Coronary artery (tissue), 2 donors: ENCODE data around the gene LRP5.
A peak's percentile ranks its signal among the peaks of the same experiment; 100 is the strongest.

Experiments
- DNase-seq: peaks from one replicate; pipeline ENCODE4 v3.0.0-alpha.2; 2017; ENCODE audit warnings: low spot score
- H3K27ac ChIP-seq, 2 donors: fragments of 200-600 bp; sonication (generic); one replicate each; pipeline ENCODE4 v1.5.1; 2016 to 2019
- H3K4me3 ChIP-seq: fragments of 200-600 bp; sonication (generic); 2 replicates; pipeline ENCODE4 v1.5.1; 2016; ENCODE audit warnings: mild to moderate bottlenecking, moderate library complexity
- TF ChIP-seq, protein P1 (sequence below): fragments of 200-600 bp; sonication (generic); IDR thresholded peaks from one replicate; pipeline ENCODE4 v1.5.1; 2019; ENCODE audit warnings: antibody characterized with exemption

Gene LRP5

DNA sequence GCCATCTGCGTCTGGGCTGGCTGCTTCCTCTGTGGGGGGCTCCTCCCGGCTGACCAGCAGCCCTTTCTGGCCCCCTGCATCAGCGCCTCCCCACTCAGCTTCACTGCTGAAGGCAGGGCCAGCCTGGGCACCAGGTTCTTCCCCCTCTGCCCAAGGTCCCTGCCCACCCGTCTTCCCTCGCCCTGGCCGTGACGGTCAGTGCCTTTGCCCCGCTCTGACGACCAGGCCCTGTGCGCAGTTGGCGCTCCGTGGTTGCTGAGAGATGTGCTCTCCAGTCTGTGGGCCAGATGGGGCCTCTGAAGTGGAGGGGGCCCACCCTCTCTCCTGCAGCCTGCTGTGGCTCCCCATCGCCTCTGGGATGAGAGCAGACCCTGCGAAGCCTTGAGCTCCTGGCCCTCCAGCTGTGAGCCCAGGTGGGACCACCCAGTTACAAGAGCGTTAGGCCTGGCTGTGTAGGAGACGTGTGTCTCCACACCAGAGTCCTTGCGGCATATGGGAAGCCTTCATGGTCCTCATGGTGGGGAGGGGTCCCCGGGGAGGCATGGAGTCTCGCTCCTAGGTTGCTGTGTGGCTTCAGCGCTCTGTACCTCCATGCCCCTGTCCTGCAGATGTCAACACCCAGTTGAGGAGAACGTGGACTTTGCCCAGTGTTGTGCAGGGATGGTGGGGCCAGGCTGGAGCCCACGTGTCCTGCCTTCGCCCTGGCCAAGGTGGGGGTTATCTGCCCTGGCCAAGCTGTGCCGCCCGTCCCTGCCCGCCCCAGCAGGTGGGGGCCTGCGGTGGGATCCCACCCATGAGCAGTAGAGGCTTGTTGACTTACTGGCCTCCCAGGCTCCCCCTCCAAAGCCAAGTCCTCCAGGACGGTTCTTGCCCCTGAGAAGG is 14.2 kb downstream of the LRP5 start:
- Histone ChIP-seq H3K27ac (no peak overlapping the region), H3K4me3 (no peak overlapping the region)
- DNase-seq: peak; percentile 69
- TF ChIP-seq, protein P1, sequence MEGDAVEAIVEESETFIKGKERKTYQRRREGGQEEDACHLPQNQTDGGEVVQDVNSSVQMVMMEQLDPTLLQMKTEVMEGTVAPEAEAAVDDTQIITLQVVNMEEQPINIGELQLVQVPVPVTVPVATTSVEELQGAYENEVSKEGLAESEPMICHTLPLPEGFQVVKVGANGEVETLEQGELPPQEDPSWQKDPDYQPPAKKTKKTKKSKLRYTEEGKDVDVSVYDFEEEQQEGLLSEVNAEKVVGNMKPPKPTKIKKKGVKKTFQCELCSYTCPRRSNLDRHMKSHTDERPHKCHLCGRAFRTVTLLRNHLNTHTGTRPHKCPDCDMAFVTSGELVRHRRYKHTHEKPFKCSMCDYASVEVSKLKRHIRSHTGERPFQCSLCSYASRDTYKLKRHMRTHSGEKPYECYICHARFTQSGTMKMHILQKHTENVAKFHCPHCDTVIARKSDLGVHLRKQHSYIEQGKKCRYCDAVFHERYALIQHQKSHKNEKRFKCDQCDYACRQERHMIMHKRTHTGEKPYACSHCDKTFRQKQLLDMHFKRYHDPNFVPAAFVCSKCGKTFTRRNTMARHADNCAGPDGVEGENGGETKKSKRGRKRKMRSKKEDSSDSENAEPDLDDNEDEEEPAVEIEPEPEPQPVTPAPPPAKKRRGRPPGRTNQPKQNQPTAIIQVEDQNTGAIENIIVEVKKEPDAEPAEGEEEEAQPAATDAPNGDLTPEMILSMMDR: no peak

DNA sequence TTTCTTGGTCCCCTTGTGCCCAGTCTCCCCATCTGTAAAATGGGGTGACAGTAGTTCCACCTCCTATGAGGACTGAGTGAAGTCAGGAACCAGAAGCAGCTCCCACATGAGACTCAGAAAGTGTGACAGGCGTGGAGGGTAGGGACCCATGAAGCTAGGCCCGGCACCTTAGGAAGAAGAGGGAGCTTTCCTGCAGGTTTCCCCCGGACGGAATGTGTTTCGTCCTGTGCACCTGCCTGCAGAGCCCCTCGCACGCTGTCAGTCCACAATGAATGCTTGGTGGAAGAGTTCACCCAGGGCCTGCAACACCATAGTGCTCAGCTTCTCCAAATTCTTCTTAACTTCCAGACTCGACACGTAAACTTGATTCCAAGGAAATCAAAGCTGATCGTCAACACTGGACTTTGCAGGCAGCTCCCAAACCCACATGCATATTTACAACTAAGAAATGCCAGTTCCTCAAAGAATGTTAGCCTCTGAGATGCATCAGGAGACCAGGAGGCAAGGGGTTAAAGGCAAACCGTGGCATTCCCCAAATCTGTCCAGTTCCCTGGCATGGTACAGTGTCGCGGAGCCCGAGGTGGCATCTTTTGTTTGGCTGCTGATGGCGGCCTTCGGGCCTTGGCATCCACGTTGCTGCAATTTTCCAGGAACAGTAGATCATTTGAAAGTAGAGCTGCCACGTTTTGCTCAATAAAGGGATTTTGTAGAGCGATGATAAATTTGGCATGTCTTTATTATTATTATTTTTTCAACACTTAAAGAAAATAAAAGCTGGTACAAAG is 15.4 kb downstream of the LRP5 start:
- DNase-seq: no peak
- peak overlapping the region in 1 of 2 donors; percentile 33 for H3K27ac ChIP-seq
- TF ChIP-seq, protein P1: no peak
- H3K4me3 ChIP-seq: peak overlapping the region; percentile 45

DNA sequence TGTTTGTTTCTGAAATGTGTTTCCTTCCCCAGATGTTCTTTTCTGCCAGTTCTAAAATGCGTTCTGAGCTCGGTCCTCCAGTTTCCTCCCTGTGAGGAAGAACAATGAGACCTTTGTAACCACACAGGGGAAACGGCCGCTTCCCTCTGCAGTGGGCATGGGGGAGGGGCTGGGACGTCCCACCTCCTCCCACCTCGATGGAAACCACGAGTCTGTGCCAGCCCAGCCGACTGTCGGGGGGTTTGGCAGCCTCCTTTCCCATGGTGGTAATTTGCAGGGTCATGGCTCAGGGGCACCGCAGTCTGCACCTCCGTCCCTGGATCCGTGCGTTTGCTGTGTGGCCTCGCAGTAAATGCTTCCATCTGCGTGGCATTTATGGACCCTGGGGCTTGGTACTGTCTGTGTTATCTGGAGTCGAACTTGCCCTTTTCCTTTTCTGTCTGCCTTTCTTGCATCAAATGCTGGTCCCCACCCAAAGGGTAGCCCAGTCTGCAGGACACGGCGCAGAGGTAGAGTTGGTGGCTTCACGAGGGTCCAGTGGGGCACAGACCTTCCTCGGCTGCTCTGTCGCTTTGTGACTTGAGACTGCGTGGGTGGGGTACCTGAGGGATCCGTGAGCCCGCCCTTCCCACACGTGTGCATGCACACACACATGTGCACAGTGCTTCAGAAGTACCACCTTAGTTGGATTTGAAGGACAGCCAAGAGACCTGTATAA is 16.1 kb downstream of the LRP5 start:
- Histone ChIP-seq H3K27ac (peak overlapping the region in 1 of 2 donors; percentile 43), H3K4me3 (peak overlapping the region; percentile 45)
- no peak for DNase-seq
- TF ChIP-seq, protein P1: no peak

DNA sequence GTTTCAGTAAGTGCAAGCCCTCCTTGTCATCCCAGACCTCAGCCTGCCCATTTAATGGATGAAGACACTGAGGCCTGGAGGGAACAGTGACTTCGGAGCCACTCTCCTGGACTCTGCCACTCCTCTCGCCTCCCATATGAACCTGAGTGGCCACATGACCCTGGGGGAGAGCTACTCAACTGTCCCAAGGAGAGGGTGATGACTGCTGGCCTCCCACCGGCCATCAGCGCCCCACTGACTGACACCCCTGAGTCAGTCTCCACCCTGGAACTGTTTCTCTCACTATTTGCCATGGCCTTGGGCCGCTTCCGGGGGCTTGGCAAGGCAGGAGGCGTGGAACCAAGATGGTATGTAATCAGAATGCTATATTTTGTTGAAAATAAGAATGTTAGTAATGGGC is 17.1 kb downstream of the LRP5 start:
- no peak for DNase-seq
- Histone ChIP-seq H3K4me3 (no peak overlapping the region), H3K27ac (peak overlapping the region in 1 of 2 donors; percentile 30)
- TF ChIP-seq, protein P1: no peak

DNA sequence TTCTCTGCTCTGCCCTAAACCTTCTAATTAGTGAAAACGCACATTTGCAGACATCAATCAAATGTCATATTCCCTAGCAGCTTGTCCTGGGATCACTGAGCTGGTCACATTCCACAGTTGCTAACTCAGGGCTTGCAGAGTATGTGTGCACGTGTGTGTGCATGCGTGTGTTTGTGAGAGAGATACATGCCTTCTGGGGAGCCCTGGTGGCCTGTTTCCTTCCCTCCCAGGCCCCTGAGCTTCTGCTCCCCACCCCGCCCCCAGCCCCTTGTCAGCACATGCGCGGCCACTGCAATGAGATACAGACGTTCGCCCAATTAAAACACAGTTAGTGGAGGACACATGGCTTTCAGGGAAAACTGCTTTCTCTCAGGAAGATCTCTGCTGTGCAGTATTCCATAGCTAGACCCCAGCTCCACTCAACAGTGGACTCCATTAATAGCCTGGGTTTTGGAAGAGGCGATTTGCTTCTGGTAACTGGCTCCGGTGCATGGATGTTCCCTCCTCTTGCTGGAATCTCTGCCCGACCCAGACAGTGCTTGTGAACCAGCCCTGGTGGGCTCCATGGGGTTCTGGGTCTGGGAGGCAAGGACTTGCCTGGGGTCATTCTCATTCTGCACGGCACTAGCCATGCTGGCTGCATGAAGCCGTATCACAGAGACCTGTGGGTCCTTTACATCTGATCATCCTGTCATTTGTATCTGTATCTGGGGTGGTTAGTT is 17.7 kb downstream of the LRP5 start:
- Histone ChIP-seq H3K4me3 (no peak overlapping the region), H3K27ac (peak overlapping the region in 1 of 2 donors; percentile 30)

More for the DNA sequence above, 17.7 kb downstream of the LRP5 start:
- no peak for DNase-seq
- TF ChIP-seq, protein P1: no peak
